Keratinocyte (primary cell): ENCODE measurements around the gene EIF4E1B. TPM values are rescaled to one million over a fixed set of nuclear protein-coding genes. Genes with fewer than 3 reads are reported as not detected.

Experiments
- DNase-seq: peaks from one replicate; pipeline ENCODE4 v3.0.0-alpha.2; 2011; ENCODE audit warnings: low read depth, missing footprints, low spot score
- FAIRE-seq: peaks from 2 replicates; lab custom pipeline; 2011; peaks lifted over from hg19 to GRCh38; lab: Jason Lieb, UNC
- H2AFZ ChIP-seq: 2 replicates; pipeline ENCODE4 v1.6.0; 2012; ENCODE audit warnings: low read length, control low read depth, inconsistent platforms; ENCODE audit not compliant: control insufficient read depth
- H3K27ac ChIP-seq: 2 replicates; pipeline ENCODE4 v1.5.1; 2011; ENCODE audit warnings: low read length; ENCODE audit not compliant: control insufficient read depth, insufficient read depth
- H3K27me3 ChIP-seq: 3 replicates; pipeline ENCODE4 v1.6.0; 2011; ENCODE audit warnings: low read length; ENCODE audit not compliant: control insufficient read depth, insufficient read depth; ENCODE audit errors: extremely low read depth
- H3K36me3 ChIP-seq, 2 experiments: 2 replicates in 1 of 2; 3 replicates in 1 of 2; pipeline ENCODE4 v1.5.1; 2011; ENCODE audit warnings: low read length in 2 of 2, mild to moderate bottlenecking in 1 of 2; ENCODE audit not compliant: control insufficient read depth in 2 of 2, insufficient read depth in 2 of 2; ENCODE audit errors: extremely low read depth in 1 of 2
- H3K4me1 ChIP-seq: 3 replicates; pipeline ENCODE4 v1.5.1; 2011; ENCODE audit warnings: low read length; ENCODE audit not compliant: control insufficient read depth, insufficient read depth; ENCODE audit errors: extremely low read depth
- H3K4me2 ChIP-seq: 3 replicates; pipeline ENCODE4 v1.6.0; 2011; ENCODE audit warnings: low read depth, low read length; ENCODE audit not compliant: control insufficient read depth, insufficient read depth; ENCODE audit errors: extremely low read depth
- H3K4me3 ChIP-seq, 3 experiments: fragments of 200-600 bp in 1 of 3; sonication (generic) in 1 of 3; 2 replicates in 2 of 3; 3 replicates in 1 of 3; pipeline ENCODE4 v1.5.1; 2011 to 2016; ENCODE audit warnings: low read length in 3 of 3, mild to moderate bottlenecking in 3 of 3, control low read depth in 2 of 3, inconsistent platforms in 1 of 3, low read depth in 1 of 3, mixed read lengths in 1 of 3, mixed run types in 1 of 3, moderate library complexity in 1 of 3; ENCODE audit not compliant: control insufficient read depth in 2 of 3, insufficient read depth in 2 of 3; ENCODE audit errors: extremely low read depth in 1 of 3
- H3K79me2 ChIP-seq: 2 replicates; pipeline ENCODE4 v1.6.0; 2012; ENCODE audit warnings: low read length; ENCODE audit not compliant: control insufficient read depth, insufficient read depth
- H3K9ac ChIP-seq: 3 replicates; pipeline ENCODE4 v1.6.0; 2011; ENCODE audit warnings: low read length; ENCODE audit not compliant: control insufficient read depth, insufficient read depth; ENCODE audit errors: extremely low read depth
- H3K9me1 ChIP-seq: 3 replicates; pipeline ENCODE4 v1.6.0; 2011; ENCODE audit warnings: low read length; ENCODE audit not compliant: control insufficient read depth, insufficient read depth; ENCODE audit errors: extremely low read depth
- H3K9me3 ChIP-seq: 2 replicates; pipeline ENCODE4 v1.5.1; 2012; ENCODE audit warnings: low read depth, low read length; ENCODE audit not compliant: control insufficient read depth
- H4K20me1 ChIP-seq: 3 replicates; pipeline ENCODE4 v1.6.0; 2011; ENCODE audit warnings: low read length; ENCODE audit not compliant: control insufficient read depth, insufficient read depth; ENCODE audit errors: extremely low read depth
- CTCF ChIP-seq, 3 experiments: IDR thresholded peaks in 1 of 3; conservative IDR thresholded peaks in 1 of 3; optimal IDR thresholded peaks in 1 of 3; 2 replicates in 2 of 3; 3 replicates in 1 of 3; pipeline versions ENCODE3 to v1.5.1; 2011; ENCODE audit warnings: low read length in 3 of 3, mild to moderate bottlenecking in 3 of 3, moderate library complexity in 2 of 3, control low read depth in 1 of 3, inconsistent platforms in 1 of 3; ENCODE audit not compliant: insufficient read depth in 2 of 3; ENCODE audit errors: extremely low read depth in 1 of 3
- EZH2 ChIP-seq: IDR thresholded peaks from one replicate; pipeline ENCODE4 v1.6.1; 2012; ENCODE audit warnings: inconsistent platforms, mild to moderate bottlenecking, low read length, moderate library complexity
- dilution Hi-C: fragments of 300-500 bp; cut with MboI; formaldehyde crosslinking; loops from one replicate; pipeline ENCODE4 v1.7.0; 2020; ENCODE audit warnings: low sequenced_read_pairs; ENCODE audit not compliant: extremely low pct_ligation_motif_present
- polyA plus RNA-seq, 5 experiments: library from polyadenylated mRNA; depleted of rRNA in 3 of 5; stranded (reverse) in 3 of 5; stranded (forward) in 1 of 5; unstranded in 1 of 5; fragments of >200 nt; gene quantifications; 1 replicate in 1 of 5; 2 replicates in 3 of 5; 3 replicates in 1 of 5; pipeline versions ENCODE4 v1.2.1 to v1.2.3, GENCODE V29; 2011 to 2012; ENCODE audit warnings: missing spikeins in 2 of 5, low read depth in 1 of 5, low replicate concordance in 1 of 5

Gene EIF4E1B
- polyA plus RNA-seq, 1 donor (not counting 4 experiments of a cell fraction or from before 2014, with no cell fraction given): not detected

- no peak for DNase-seq
- Histone ChIP-seq H2AFZ (peak overlapping the region; percentile 62), H3K4me1 (peaks cover 35% of the 10 kb centered on the region), H3K36me3 (no peaks in the 10 kb centered on the region), H3K27me3 (no peaks in the 10 kb centered on the region), H3K4me2 (peak overlapping the region; percentile 71), H3K9ac (no peak overlapping the region), H3K9me3 (no peaks in the 10 kb centered on the region), H3K79me2 (no peaks in the 10 kb centered on the region), H3K4me3 (peak overlapping the region; percentile 45 to 75 (median 67)), H3K9me1 (peaks cover 2% of the 10 kb centered on the region), H3K27ac (no peak overlapping the region), H4K20me1 (no peaks in the 10 kb centered on the region)
- dilution Hi-C loops: no loop called here
- no peak for FAIRE-seq
- no peak for TF ChIP-seq CTCF (optimal IDR thresholded peaks at IDR 0.05 in 1 of 3, IDR thresholded peaks at IDR 0.05 in 1 of 3, conservative IDR thresholded peaks at IDR 0.05 in 1 of 3; ENCODE audit: extremely low read depth in 1 of 3, insufficient read depth in 2 of 3, low read length in 3 of 3)
- TF ChIP-seq EZH2: no peak
Measured at GRCh38 chr5:176610435-176610773, 20.1 kb upstream of the EIF4E1B start.

- FAIRE-seq (no peak), DNase-seq (no peak)
- H3K79me2 ChIP-seq: no peaks in the 10 kb centered on the region
- no peak overlapping the region for H3K4me3 ChIP-seq
- dilution Hi-C loops: no loop called here
- H3K9me3 ChIP-seq: no peaks in the 10 kb centered on the region
- H3K27ac ChIP-seq: no peak overlapping the region
- H2AFZ ChIP-seq: no peak overlapping the region
- TF ChIP-seq CTCF (optimal IDR thresholded peaks at IDR 0.05 in 1 of 3, IDR thresholded peaks at IDR 0.05 in 1 of 3, conservative IDR thresholded peaks at IDR 0.05 in 1 of 3; ENCODE audit: extremely low read depth in 1 of 3, insufficient read depth in 2 of 3, low read length in 3 of 3) (no peak), EZH2 (no peak)
- no peak overlapping the region for H3K4me2 ChIP-seq
- H3K4me1 ChIP-seq: peaks cover 39% of the 10 kb centered on the region
- no peak overlapping the region for H3K9ac ChIP-seq
- no peaks in the 10 kb centered on the region for H3K27me3 ChIP-seq
- H3K36me3 ChIP-seq: no peaks in the 10 kb centered on the region
- H4K20me1 ChIP-seq: no peaks in the 10 kb centered on the region
- H3K9me1 ChIP-seq: peaks cover 2% of the 10 kb centered on the region
Measured at GRCh38 chr5:176611435-176611834, 19.0 kb upstream of the EIF4E1B start.
